Ishikawa (cell line): ENCODE measurements around the gene PLA2G6.

ENCODE experiments used
- CEBPB ChIP-seq: IDR thresholded peaks from 2 replicates; pipeline ENCODE4 v1.6.1; 2012
- CREB1 ChIP-seq: IDR thresholded peaks from 2 replicates; pipeline ENCODE4 v1.6.1; 2012; ENCODE audit warnings: low read depth
- EGR1 ChIP-seq: IDR thresholded peaks from 2 replicates; pipeline ENCODE4 v1.6.1; 2012
- EP300 ChIP-seq: IDR thresholded peaks from 2 replicates; pipeline ENCODE4 v1.6.1; 2012; ENCODE audit warnings: borderline replicate concordance
- FOXM1 ChIP-seq: IDR thresholded peaks from 2 replicates; pipeline ENCODE4 v1.6.1; 2012; ENCODE audit warnings: low read depth, borderline replicate concordance
- MAX ChIP-seq: IDR thresholded peaks from 2 replicates; pipeline ENCODE4 v1.6.1; 2012
- NFIC ChIP-seq: IDR thresholded peaks from 2 replicates; pipeline ENCODE4 v1.6.1; 2012
- RAD21 ChIP-seq: IDR thresholded peaks from 2 replicates; pipeline ENCODE4 v1.6.1; 2012; ENCODE audit warnings: low read depth
- REST ChIP-seq: IDR thresholded peaks from 2 replicates; pipeline ENCODE4 v1.6.1; 2012; ENCODE audit warnings: low read depth, mild to moderate bottlenecking
- TAF1 ChIP-seq: IDR thresholded peaks from 2 replicates; pipeline ENCODE4 v1.6.1; 2012; ENCODE audit warnings: low read depth, mild to moderate bottlenecking
- TEAD4 ChIP-seq: IDR thresholded peaks from 2 replicates; pipeline ENCODE4 v1.6.1; 2012
- USF1 ChIP-seq: IDR thresholded peaks from 2 replicates; pipeline ENCODE4 v1.6.1; 2012
- YY1 ChIP-seq: IDR thresholded peaks from 2 replicates; pipeline ENCODE4 v1.6.1; 2012; ENCODE audit warnings: low read depth

GRCh38 chr22:38151126-38151500, 30.5 kb downstream of the PLA2G6 start:
- no peak for TF ChIP-seq FOXM1
- TF ChIP-seq MAX = no peak
- no peak for TF ChIP-seq TAF1
- no peak for TF ChIP-seq REST
- TF ChIP-seq CEBPB = no peak
- TF ChIP-seq RAD21 = no peak
- TF ChIP-seq EGR1 = no peak
- TF ChIP-seq YY1 = no peak
- TF ChIP-seq NFIC = no peak
- TF ChIP-seq USF1 = no peak
- TF ChIP-seq TEAD4 = no peak
- TF ChIP-seq EP300 = no peak
- no peak for TF ChIP-seq CREB1
